GM21360 (cell line): ENCODE data around the gene SERPINH1.

Source experiments
- ATAC-seq: cut with Tn5 transposase; IDR thresholded peaks from one replicate; pipeline ENCODE4 v1.9.1; 2021; ENCODE audit warnings: mild to moderate bottlenecking, moderate library complexity; ENCODE audit not compliant: unreplicated experiment

Gene SERPINH1

DNA sequence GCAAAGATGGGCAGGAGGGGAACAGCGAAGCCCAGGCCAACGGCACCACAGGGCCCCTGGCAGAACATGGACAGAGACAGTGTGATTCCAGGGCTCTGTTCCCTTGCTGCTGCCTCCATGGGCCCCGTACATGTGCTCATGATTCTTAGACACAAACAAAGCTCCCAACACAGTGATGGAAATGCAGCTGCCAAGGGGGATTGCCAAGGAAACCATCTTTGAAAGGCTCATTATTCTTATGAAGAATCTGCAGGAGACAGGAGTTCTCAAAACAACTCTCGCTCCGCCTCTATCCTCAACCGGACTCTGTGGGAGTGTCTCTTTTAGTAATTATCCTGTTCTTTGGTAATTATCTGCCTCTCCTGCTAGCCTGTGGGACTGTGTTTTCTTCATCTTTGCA lies 32.2 kb downstream of the SERPINH1 start:
- ATAC-seq, result no peak

DNA sequence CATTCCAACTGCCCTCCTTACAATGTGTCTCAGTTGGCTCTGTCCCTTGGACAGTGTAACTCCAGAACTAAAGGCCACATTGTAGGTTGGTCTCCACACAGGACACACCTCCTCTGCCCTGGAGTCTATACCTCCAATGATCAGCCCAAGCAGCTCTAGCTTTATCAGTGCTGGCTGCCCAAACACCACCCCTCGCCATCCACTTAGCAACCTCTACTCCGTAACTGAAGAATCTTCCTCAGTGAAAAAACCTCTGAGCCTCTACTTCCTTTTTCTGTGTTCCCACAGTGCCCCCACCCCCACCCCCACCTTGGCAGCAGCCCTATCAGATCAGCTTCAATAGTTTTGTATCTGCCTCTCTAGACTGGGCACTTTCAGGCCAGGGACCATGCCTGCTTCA lies 33.4 kb downstream of the SERPINH1 start:
- no peak for ATAC-seq

DNA sequence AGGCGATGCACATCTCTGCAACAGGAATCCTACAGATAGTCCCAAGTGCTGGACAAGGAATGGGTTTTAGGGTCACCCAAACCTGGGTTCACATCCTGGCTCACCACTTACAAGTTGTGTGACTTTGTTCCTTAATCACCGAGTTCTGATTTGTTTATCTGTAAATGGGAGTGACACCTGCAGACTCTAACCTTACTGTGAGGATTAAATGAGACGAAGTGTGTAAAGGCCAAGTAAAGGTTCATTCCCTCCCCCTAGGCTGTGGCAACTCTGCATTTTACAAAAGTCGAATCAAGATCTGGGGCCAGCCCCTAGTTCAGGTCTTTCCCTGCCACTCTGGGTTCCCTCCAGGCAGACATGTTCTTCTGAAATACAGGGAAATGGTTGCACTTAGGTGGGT lies 34.9 kb downstream of the SERPINH1 start:
- ATAC-seq, result no peak

DNA sequence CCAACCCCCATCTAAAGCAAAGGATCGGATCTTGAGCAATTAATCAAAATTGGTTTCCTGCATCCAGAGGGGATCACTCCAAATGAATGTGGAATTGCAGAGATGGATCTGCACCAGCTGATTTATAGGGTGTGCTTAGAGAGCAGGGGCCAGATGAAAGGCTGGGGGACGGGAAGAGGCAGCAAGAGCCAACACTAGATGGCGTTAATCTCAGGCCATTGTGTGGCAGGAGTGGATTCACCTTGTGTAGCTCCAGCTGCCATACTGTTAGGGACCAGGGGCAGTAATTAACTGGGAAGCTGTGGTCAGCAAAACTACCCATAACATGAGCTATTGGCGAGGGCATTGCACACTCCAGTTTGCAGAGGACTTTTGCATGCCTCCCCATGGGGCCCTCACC lies 35.6 kb downstream of the SERPINH1 start:
- no peak for ATAC-seq

DNA sequence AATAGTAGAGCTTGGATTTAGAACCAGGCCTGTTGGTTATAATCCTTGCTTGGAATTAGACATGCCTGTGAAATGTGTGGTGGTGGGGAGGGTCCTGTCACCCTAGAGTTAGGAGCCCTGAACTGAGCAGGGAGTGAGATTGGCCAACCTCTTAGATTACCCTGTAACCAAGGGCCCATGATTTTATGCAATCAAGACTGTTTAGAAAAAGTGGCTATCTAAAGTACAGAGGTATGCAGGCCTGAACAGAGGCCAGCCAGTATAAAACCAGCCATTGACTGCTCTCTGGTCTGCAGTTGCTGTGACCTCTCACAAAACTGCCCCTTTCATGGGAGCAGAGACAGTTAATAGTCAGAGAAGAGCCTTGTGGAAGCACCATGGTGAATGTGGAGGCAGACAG lies 36.2 kb downstream of the SERPINH1 start:
- no peak for ATAC-seq

DNA sequence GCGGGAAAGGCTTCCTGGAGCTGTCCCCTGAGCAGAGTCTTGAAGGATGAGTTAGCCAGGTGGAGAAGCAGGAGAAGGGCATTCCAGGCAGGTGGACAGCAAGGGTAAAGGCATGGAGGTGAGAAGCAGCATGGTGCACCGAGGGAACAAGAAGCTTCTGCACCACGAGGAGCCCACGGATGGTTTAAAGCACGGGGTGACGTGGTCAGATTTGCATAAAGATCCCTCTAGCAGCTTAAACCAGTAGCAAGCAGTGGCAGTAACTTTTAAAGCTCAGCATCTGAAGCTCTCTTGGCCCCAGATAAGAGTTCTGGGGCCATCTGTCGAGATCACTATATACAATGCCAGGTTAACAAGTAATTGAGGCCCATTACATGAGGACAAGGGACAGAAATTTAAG lies 36.8 kb downstream of the SERPINH1 start:
- no peak for ATAC-seq

DNA sequence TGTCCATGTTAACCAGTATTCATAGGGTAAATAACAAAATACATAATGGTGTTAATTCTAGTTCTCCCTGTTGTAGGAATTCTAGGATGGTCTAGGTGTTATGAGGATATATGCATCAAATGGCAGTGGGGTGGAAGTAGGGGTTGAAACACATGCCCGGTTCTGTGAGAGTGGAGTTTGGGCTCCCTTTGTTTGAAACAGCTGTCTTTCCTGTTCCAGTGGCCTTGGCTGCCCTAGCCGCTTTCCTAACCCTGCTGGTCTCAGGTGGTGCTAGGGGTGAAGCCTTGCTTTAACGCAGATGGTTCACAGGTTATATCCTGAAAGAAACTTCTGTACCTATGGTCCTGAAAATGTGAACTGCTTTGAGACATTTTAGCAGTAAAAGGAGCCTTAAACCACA lies 38.3 kb downstream of the SERPINH1 start:
- ATAC-seq, result no peak

DNA sequence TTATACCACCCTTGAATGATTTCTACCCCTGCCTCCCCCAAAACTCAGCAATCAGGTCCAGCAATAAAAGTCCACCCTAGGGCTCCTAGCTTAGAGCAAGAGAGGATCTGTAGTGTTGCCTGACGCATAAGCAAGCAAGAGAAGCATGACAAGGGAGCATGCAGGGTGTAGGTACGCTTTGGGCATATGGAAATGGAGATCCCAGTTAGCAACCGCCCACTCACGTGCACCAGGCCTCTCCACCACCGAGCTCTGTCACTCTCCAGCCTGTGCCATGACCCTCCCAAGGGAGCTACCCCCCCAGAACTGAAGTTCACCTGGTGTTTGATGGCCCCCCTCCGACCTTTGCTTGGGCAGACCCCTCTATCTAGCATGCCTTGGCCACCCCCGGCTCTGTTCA lies 39.4 kb downstream of the SERPINH1 start:
- ATAC-seq, result no peak

DNA sequence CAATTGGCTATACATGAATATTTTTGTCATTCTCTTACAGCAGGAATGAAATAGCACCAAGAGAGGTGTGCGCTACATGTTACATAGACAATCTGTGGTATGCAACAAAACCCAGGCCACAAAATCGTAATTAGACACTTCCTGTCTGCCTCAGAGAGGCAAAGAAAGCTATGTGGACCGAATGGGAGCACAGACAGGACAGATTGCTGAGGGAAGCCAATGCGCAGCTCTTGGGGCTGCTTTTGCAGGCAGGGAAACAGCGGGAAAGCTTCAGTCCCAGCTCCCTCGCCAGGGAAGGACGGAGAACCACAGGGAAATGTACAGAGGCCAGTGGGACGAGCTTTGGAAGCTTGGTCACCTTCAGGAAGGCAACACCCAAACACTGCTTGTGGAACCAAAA lies 40.9 kb downstream of the SERPINH1 start:
- ATAC-seq, result no peak

DNA sequence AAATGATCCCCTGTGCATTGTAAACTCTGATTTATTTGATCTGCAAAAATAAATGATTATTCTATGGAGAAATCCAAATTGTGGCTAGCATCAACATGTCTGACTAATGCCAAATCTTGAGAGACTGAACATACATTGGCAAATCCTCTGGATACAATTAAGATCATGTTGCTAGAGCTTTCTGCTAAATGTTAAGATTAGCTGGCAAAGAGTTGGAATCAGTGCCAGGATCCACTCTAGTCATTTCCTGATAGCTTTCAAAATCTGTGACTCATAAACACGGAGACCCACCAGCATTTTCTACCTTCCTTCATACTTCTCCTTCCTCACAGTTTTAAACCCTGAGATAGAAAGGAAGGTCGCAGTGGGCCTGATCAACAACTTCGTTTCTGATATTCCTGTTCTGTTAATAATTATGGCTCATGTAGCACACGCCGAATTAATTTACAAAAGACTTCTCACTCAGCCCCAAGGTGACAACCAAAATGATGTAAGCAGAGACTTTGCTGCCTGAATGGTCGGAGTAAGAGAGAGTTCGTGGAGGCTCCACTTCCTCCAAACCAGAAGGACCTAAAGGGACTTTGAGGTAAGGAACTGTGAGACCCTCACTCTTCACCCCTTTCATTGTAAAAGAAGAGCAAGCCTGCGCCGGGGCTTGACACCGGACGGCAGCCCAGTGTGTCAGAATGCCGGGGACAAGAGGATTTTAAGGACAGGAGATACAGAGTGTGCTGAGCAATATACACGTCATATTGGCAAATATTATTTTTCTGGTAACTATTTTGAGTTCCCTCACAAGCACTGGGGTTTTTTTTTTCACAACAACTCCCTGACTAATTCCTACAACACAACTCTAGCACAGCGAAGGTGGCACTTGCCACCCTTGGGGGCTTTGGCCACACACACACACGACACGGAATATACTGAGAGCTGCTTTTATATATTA lies 42.0 kb downstream of the SERPINH1 start:
- no peak for ATAC-seq

DNA sequence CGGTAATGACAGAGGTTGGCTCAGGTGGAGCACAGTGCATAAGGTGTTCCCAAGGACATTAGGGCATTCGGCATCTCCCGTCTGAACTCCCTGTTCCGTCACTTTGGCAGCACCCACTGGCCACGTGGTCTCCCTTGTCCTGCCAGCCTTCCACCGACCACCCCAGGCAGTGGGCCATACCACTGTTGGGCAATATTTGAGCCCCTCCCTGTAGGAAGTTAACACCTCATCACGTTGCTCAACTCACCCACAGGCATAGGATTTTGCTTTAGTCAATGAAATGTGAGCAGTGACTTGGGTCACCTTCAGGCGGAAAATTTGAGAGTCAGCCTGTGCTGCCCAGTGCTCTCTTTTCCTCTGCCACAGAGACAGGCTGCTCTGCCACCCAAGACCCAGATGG lies 44.0 kb downstream of the SERPINH1 start:
- ATAC-seq, result no peak

DNA sequence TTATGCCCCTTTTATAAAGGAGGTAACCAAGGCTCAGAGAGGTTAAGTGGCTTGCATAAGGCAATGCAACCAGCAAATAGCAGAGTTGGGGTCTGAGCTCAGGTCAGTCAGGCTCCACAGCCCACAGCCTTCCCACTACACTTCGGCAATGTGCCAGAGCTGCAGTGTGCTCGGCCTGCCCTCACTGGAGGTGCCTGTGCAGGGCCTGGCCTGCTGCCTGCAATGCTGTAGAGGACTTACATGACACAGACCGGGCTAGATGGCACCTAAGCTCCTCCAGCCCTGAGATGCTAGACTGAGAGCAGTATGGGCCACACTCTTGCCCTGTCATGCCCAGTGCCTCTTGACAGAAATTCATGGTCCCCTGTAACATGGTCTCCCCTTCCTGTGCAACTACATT lies 49.8 kb downstream of the SERPINH1 start:
- ATAC-seq, result no peak

DNA sequence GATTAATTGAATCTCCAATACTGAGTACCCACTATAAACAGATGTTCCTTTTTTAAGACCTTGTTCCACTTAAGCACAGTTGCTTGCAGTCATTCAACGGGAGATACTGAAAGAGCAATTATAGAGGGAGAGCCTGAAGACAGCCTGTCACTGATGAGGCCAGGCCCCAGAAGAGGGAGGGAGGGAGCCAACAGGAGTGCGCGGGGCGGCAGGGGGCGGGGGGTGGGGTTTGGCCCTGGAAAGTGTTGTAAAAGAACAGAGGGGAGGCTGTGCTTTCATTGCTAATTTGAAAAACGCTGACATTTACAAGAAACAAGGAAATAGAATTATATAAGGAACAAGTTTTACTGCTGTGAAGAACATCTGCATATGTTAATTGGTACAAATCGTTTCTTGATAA lies 53.7 kb downstream of the SERPINH1 start:
- no peak for ATAC-seq

DNA sequence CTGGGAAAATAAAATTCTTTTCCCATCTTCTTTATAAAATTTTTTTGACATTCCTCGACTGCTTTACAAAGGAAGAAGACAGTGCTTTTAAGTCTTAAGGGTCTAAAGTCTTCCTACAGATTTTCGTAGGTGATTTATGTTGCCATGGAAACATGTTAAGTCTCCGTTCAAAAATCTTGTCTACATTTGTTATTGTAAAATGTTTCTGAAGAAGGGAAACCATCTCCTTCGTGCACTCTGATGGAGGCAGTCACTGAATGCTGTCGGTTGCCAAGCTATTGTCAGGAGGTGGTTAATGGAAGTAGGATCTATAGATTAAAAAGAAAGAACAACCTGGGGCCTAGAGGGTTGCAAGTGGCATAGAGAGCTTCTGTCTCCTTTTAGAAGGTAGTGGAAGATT lies 54.2 kb downstream of the SERPINH1 start:
- ATAC-seq, result no peak
